Immature natural killer cell (primary cell): ENCODE data around the gene TMEM184A. TPM values are rescaled to one million over a fixed set of nuclear protein-coding genes. Genes with fewer than 3 reads are reported as not detected.
A peak's percentile ranks its signal among the peaks of the same experiment; 100 is the strongest.

Source experiments
- DNase-seq, 3 donors: peaks; one replicate each; pipeline ENCODE4 v3.0.0; 2022; ENCODE audit warnings: mixed read lengths in 1 of 3
- H3K27ac Mint-ChIP-seq, 6 donors: one replicate each; pipeline ENCODE4 v1.8.0; 2020; ENCODE audit warnings: mixed read lengths in 6 of 6, mild to moderate bottlenecking in 5 of 6, inconsistent platforms in 4 of 6, moderate library complexity in 3 of 6
- H3K27me3 Mint-ChIP-seq, 3 donors: one replicate each; pipeline ENCODE4 v1.8.0; 2020 to 2021; ENCODE audit warnings: low read depth in 3 of 3, mild to moderate bottlenecking in 3 of 3, mixed read lengths in 3 of 3, moderate library complexity in 3 of 3, inconsistent platforms in 1 of 3
- H3K36me3 Mint-ChIP-seq, 3 donors: one replicate each; pipeline ENCODE4 v1.8.0; 2020; ENCODE audit warnings: mixed read lengths in 3 of 3, inconsistent platforms in 2 of 3, mild to moderate bottlenecking in 2 of 3
- H3K4me1 Mint-ChIP-seq, 2 donors: one replicate each; pipeline ENCODE4 v1.8.0; 2020; ENCODE audit warnings: inconsistent platforms in 2 of 2, mild to moderate bottlenecking in 2 of 2, mixed read lengths in 2 of 2, moderate library complexity in 1 of 2
- H3K4me3 Mint-ChIP-seq, 5 donors: one replicate each; pipeline ENCODE4 v1.8.0; 2020; ENCODE audit warnings: mild to moderate bottlenecking in 5 of 5, mixed read lengths in 5 of 5, inconsistent platforms in 3 of 5, moderate library complexity in 3 of 5
- H3K9me3 Mint-ChIP-seq, 6 donors: one replicate each; pipeline ENCODE4 v1.8.0; 2020; ENCODE audit warnings: mild to moderate bottlenecking in 6 of 6, mixed read lengths in 6 of 6, inconsistent platforms in 4 of 6, moderate library complexity in 3 of 6
- polyA plus RNA-seq, 3 donors: library from polyadenylated mRNA; unstranded; fragments of 300-500 nt; fragmentation: Illumina TruSeq; gene quantifications; one replicate each; pipeline ENCODE4 v1.2.3, GENCODE V29; 2021

TMEM184A gene
- polyA plus RNA-seq, 3 donors from 2014 or later, result not detected

- Mint-ChIP-seq H3K27ac (no peak overlapping the region), H3K4me3 (no peak overlapping the region), H3K4me1 (no peaks in the 10 kb centered on the region), H3K9me3 (no peaks in the 10 kb centered on the region), H3K36me3 (no peaks in the 10 kb centered on the region), H3K27me3 (no peaks in the 10 kb centered on the region)
- no peak for DNase-seq
Measured at GRCh38 chr7:1558181-1558811, 2.3 kb upstream of the TMEM184A start.

- H3K9me3 Mint-ChIP-seq, result no peaks in the 10 kb centered on the region
- DNase-seq, result no peak
- no peaks in the 10 kb centered on the region for H3K27me3 Mint-ChIP-seq
- no peaks in the 10 kb centered on the region for H3K36me3 Mint-ChIP-seq
- no peak overlapping the region for H3K4me3 Mint-ChIP-seq
- no peaks in the 10 kb centered on the region for H3K4me1 Mint-ChIP-seq
- H3K27ac Mint-ChIP-seq, result no peak overlapping the region
Measured at GRCh38 chr7:1557771-1558170, 1.8 kb upstream of the TMEM184A start.

- H3K27ac Mint-ChIP-seq, result no peak overlapping the region
- H3K4me3 Mint-ChIP-seq, result no peak overlapping the region
- no peaks in the 10 kb centered on the region for H3K36me3 Mint-ChIP-seq
- H3K9me3 Mint-ChIP-seq, result no peaks in the 10 kb centered on the region
- DNase-seq, result no peak
- H3K27me3 Mint-ChIP-seq, result peaks cover 0 to 2% (median 0%) of the 10 kb centered on the region in 3 donors
- H3K4me1 Mint-ChIP-seq, result no peaks in the 10 kb centered on the region
Measured at GRCh38 chr7:1557006-1557405, 1.0 kb upstream of the TMEM184A start.

GRCh38 chr7:1555046-1555812 is 776 bp downstream of the TMEM184A start:
- DNase-seq, result no peak
- Mint-ChIP-seq H3K27me3 (peaks cover 0 to 2% (median 0%) of the 10 kb centered on the region in 3 donors), H3K4me3 (no peak overlapping the region), H3K9me3 (no peaks in the 10 kb centered on the region), H3K36me3 (no peaks in the 10 kb centered on the region), H3K27ac (no peak overlapping the region), H3K4me1 (no peaks in the 10 kb centered on the region)

- H3K27ac Mint-ChIP-seq, result no peak overlapping the region
- H3K9me3 Mint-ChIP-seq, result no peaks in the 10 kb centered on the region
Measured at GRCh38 chr7:1554333-1555045, 1.5 kb downstream of the TMEM184A start.

GRCh38 chr7:1553512-1554210 is 2.3 kb downstream of the TMEM184A start:
- DNase-seq, result no peak
- no peak overlapping the region for H3K4me3 Mint-ChIP-seq

More at GRCh38 chr7:1554333-1555045, 1.5 kb downstream of the TMEM184A start:
- Mint-ChIP-seq H3K27me3 (peaks cover 0 to 2% (median 0%) of the 10 kb centered on the region in 3 donors), H3K4me3 (no peak overlapping the region), H3K36me3 (no peaks in the 10 kb centered on the region), H3K4me1 (no peaks in the 10 kb centered on the region)
- DNase-seq, result no peak

GRCh38 chr7:1552200-1552599 is 3.8 kb downstream of the TMEM184A start:
- Mint-ChIP-seq H3K9me3 (no peaks in the 10 kb centered on the region), H3K27me3 (peaks cover 2 to 5% (median 3%) of the 10 kb centered on the region in 3 donors), H3K36me3 (no peaks in the 10 kb centered on the region), H3K4me1 (no peaks in the 10 kb centered on the region), H3K4me3 (no peak overlapping the region), H3K27ac (no peak overlapping the region)
- no peak for DNase-seq

More at GRCh38 chr7:1553512-1554210, 2.3 kb downstream of the TMEM184A start:
- Mint-ChIP-seq H3K27me3 (peaks cover 0 to 5% (median 3%) of the 10 kb centered on the region in 3 donors), H3K4me1 (no peaks in the 10 kb centered on the region), H3K27ac (peak overlapping the region in 1 of 6 donors; percentile 17), H3K36me3 (no peaks in the 10 kb centered on the region), H3K9me3 (no peaks in the 10 kb centered on the region)

GRCh38 chr7:1550846-1551155 is 5.2 kb downstream of the TMEM184A start:
- Mint-ChIP-seq H3K9me3 (no peaks in the 10 kb centered on the region), H3K4me1 (no peaks in the 10 kb centered on the region), H3K27ac (no peak overlapping the region), H3K4me3 (no peak overlapping the region), H3K27me3 (peaks cover 2 to 5% (median 5%) of the 10 kb centered on the region in 3 donors), H3K36me3 (no peaks in the 10 kb centered on the region)
- no peak for DNase-seq

GRCh38 chr7:1550005-1550845 is 5.8 kb downstream of the TMEM184A start:
- H3K27ac Mint-ChIP-seq, result no peak overlapping the region

GRCh38 chr7:1549357-1550004 is 6.5 kb downstream of the TMEM184A start:
- H3K36me3 Mint-ChIP-seq, result no peaks in the 10 kb centered on the region
- no peaks in the 10 kb centered on the region for H3K9me3 Mint-ChIP-seq
- peaks cover 2 to 8% (median 5%) of the 10 kb centered on the region in 3 donors for H3K27me3 Mint-ChIP-seq
- DNase-seq, result no peak
- H3K27ac Mint-ChIP-seq, result no peak overlapping the region
- no peak overlapping the region for H3K4me3 Mint-ChIP-seq
- H3K4me1 Mint-ChIP-seq, result no peaks in the 10 kb centered on the region

More at GRCh38 chr7:1550005-1550845, 5.8 kb downstream of the TMEM184A start:
- Mint-ChIP-seq H3K4me1 (no peaks in the 10 kb centered on the region), H3K27me3 (peaks cover 2 to 5% (median 5%) of the 10 kb centered on the region in 3 donors), H3K36me3 (no peaks in the 10 kb centered on the region), H3K4me3 (no peak overlapping the region), H3K9me3 (no peaks in the 10 kb centered on the region)
- no peak for DNase-seq

GRCh38 chr7:1548944-1549343 is 7.1 kb downstream of the TMEM184A start:
- Mint-ChIP-seq H3K27ac (no peak overlapping the region), H3K36me3 (no peaks in the 10 kb centered on the region), H3K4me1 (no peaks in the 10 kb centered on the region), H3K9me3 (no peaks in the 10 kb centered on the region), H3K27me3 (peaks cover 2 to 8% (median 5%) of the 10 kb centered on the region in 3 donors), H3K4me3 (no peak overlapping the region)
- no peak for DNase-seq

GRCh38 chr7:1548438-1548831 is 7.6 kb downstream of the TMEM184A start:
- Mint-ChIP-seq H3K36me3 (no peaks in the 10 kb centered on the region), H3K4me1 (no peaks in the 10 kb centered on the region), H3K9me3 (no peaks in the 10 kb centered on the region), H3K27me3 (peaks cover 2 to 8% (median 5%) of the 10 kb centered on the region in 3 donors), H3K4me3 (no peak overlapping the region), H3K27ac (no peak overlapping the region)
- no peak for DNase-seq
